HG02943 (cell line): ENCODE results near the gene MRPS27.

Experiments
- ATAC-seq: cut with Tn5 transposase; IDR thresholded peaks from one replicate; pipeline ENCODE4 v1.9.1; 2021; ENCODE audit warnings: mild to moderate bottlenecking, low read depth, moderate library complexity; ENCODE audit not compliant: unreplicated experiment

Gene MRPS27

GRCh38 chr5:72292411-72292810 is 27.6 kb downstream of the MRPS27 start:
- no peak for ATAC-seq

- no peak for ATAC-seq
Measured at GRCh38 chr5:72291601-72292000, 28.4 kb downstream of the MRPS27 start.

GRCh38 chr5:72290356-72291133 is 29.5 kb downstream of the MRPS27 start:
- no peak for ATAC-seq

- no peak for ATAC-seq
Measured at GRCh38 chr5:72288924-72289323, 31.1 kb downstream of the MRPS27 start.

GRCh38 chr5:72286798-72287197 is 33.2 kb downstream of the MRPS27 start:
- no peak for ATAC-seq

GRCh38 chr5:72285424-72285821 is 34.6 kb downstream of the MRPS27 start:
- ATAC-seq = no peak

- no peak for ATAC-seq
Measured at GRCh38 chr5:72284559-72285423, 35.2 kb downstream of the MRPS27 start.

- no peak for ATAC-seq
Measured at GRCh38 chr5:72283358-72283757, 36.7 kb downstream of the MRPS27 start.

GRCh38 chr5:72282878-72283277 is 37.2 kb downstream of the MRPS27 start:
- ATAC-seq = no peak

- no peak for ATAC-seq
Measured at GRCh38 chr5:72281764-72282499, 38.1 kb downstream of the MRPS27 start.

- no peak for ATAC-seq
Measured at GRCh38 chr5:72281430-72281763, 38.6 kb downstream of the MRPS27 start.

GRCh38 chr5:72280581-72281069 is 39.4 kb downstream of the MRPS27 start:
- no peak for ATAC-seq

- no peak for ATAC-seq
Measured at GRCh38 chr5:72276219-72276752, 43.8 kb downstream of the MRPS27 start.

- no peak for ATAC-seq
Measured at GRCh38 chr5:72273547-72273946, 46.5 kb downstream of the MRPS27 start.

GRCh38 chr5:72272398-72272797 is 47.6 kb downstream of the MRPS27 start:
- no peak for ATAC-seq

GRCh38 chr5:72271702-72272101 is 48.3 kb downstream of the MRPS27 start:
- ATAC-seq = no peak

GRCh38 chr5:72270037-72270436 is 50.0 kb downstream of the MRPS27 start:
- no peak for ATAC-seq

- no peak for ATAC-seq
Measured at GRCh38 chr5:72269411-72269780, 50.6 kb downstream of the MRPS27 start.

- peak; percentile 63 for ATAC-seq
Measured at GRCh38 chr5:72268753-72269410, 51.2 kb downstream of the MRPS27 start.

- no peak for ATAC-seq
Measured at GRCh38 chr5:72268260-72268659, 51.8 kb downstream of the MRPS27 start.
